BLaER1 (cell line): ENCODE data around the gene LRP3.

ENCODE experiments used
- H3K27ac ChIP-seq: shearing (Covaris generic); formaldehyde crosslinking; 2 replicates; pipeline ENCODE4 v1.8.1; 2022
- H3K27me3 ChIP-seq: shearing (Covaris generic); formaldehyde crosslinking; 2 replicates; pipeline ENCODE4 v1.8.1; 2022
- H3K36me3 ChIP-seq: shearing (Covaris generic); formaldehyde crosslinking; 2 replicates; pipeline ENCODE4 v1.8.1; 2022
- H3K4me1 ChIP-seq: shearing (Covaris generic); formaldehyde crosslinking; 2 replicates; pipeline ENCODE4 v1.8.1; 2022
- H3K4me2 ChIP-seq: shearing (Covaris generic); formaldehyde crosslinking; 2 replicates; pipeline ENCODE4 v1.8.1; 2022
- H3K4me3 ChIP-seq: shearing (Covaris generic); formaldehyde crosslinking; 2 replicates; pipeline ENCODE4 v1.8.1; 2022
- H3K9ac ChIP-seq: shearing (Covaris generic); formaldehyde crosslinking; 2 replicates; pipeline ENCODE4 v1.8.1; 2022
- H3K9me3 ChIP-seq: shearing (Covaris generic); formaldehyde crosslinking; 2 replicates; pipeline ENCODE4 v1.8.1; 2022
- H4K20me1 ChIP-seq: shearing (Covaris generic); formaldehyde crosslinking; 2 replicates; pipeline ENCODE4 v1.8.1; 2022
- Cebpa-rat ChIP-seq: shearing (Covaris generic); IDR thresholded peaks from 2 replicates; pipeline ENCODE4 v1.8.1; 2022

LRP3 gene

DNA sequence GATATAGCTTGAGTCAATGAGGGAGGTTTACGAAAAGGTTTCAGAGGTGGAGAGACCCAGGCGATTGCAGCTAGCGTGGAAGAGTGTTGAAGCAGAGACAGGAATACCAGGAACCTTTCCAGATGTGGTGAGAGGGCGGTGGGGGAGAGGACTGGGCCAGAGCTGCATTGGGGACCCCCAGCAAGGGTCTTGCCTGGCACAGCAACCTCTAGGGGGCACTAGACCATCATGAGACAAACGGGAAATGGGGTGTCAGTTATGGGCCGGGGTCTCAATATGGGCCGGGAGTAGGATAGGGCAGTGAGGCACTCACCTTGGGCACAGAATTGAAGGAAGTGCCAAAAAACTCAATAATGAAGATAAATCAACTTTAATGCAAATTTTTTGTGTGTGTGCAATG lies 2.1 kb upstream of the LRP3 start:
- no peaks in the 10 kb centered on the region for H3K9me3 ChIP-seq
- peaks cover 46% of the 10 kb centered on the region for H3K4me1 ChIP-seq
- H3K27ac ChIP-seq, result no peak overlapping the region
- H4K20me1 ChIP-seq, result peaks cover 20% of the 10 kb centered on the region
- H3K36me3 ChIP-seq, result peaks cover 8% of the 10 kb centered on the region
- H3K4me2 ChIP-seq, result no peak overlapping the region
- no peak overlapping the region for H3K9ac ChIP-seq
- no peak for TF ChIP-seq Cebpa-rat
- no peaks in the 10 kb centered on the region for H3K27me3 ChIP-seq
- H3K4me3 ChIP-seq, result no peak overlapping the region

DNA sequence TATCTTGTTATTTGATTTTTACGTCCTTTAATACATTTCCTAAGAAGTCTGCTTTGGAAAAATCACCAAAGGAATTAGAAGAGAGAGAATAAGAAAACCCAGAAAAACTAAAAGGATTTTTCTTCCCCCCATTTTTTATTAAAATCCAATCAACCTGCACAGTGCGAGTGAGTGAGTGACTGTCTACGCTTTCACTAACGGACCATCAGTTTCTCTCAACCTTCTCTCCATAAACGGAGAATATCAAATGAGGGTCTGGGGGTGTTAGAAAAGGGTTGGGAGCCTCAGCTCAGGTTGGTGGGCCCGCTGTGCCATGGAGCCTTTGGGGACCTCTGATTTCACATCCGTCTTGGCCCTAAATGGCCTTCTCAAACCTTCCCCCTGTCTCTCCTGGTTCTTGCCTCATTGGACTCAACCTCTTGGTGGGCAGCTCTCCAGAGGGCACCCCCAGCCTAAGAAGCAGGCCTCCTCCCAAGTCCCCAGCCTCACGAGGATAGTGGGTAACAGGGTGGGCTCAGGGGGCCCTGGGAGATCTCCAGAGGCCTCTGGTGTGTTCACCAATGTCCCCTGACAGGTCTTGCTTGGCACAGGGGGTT lies 763 bp upstream of the LRP3 start:
- Histone ChIP-seq H3K9me3 (no peaks in the 10 kb centered on the region), H3K27ac (no peak overlapping the region), H3K4me3 (peak overlapping the region; percentile 83)

DNA sequence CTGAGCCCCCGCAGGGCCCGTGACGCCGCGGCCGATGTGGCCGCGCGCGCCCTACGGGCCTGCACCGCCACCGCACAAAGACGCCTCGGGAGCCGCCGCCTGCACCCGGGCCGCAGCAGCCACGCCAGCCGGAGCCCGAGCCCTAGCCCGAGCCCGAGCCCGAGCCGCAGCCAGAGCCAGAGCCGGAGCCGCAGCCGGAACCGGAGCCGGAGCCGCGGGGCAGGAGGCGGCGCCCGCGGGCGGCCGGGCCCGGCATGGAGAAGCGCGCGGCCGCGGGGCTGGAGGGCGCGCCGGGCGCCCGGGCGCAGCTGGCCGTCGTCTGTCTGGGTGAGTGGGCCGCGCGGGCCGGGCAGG lies 379 bp downstream of the LRP3 start:
- H3K27me3 ChIP-seq, result no peaks in the 10 kb centered on the region
- no peaks in the 10 kb centered on the region for H3K9me3 ChIP-seq
- peaks cover 43% of the 10 kb centered on the region for H4K20me1 ChIP-seq
- H3K4me2 ChIP-seq, result peak overlapping the region; percentile 92
- H3K4me1 ChIP-seq, result peaks cover 28% of the 10 kb centered on the region
- H3K9ac ChIP-seq, result peak overlapping the region; percentile 93
- TF ChIP-seq Cebpa-rat, result no peak
- H3K27ac ChIP-seq, result peak overlapping the region; percentile 82
- peak overlapping the region; percentile 83 for H3K4me3 ChIP-seq
- H3K36me3 ChIP-seq, result peaks cover 33% of the 10 kb centered on the region

More for the DNA sequence above, 763 bp upstream of the LRP3 start:
- no peak for TF ChIP-seq Cebpa-rat
- Histone ChIP-seq H3K9ac (no peak overlapping the region; the same call in 1 of the 2 replicates), H4K20me1 (peaks cover 34% of the 10 kb centered on the region), H3K4me1 (peaks cover 36% of the 10 kb centered on the region), H3K36me3 (peaks cover 21% of the 10 kb centered on the region), H3K27me3 (no peaks in the 10 kb centered on the region), H3K4me2 (peak overlapping the region; percentile 92)

DNA sequence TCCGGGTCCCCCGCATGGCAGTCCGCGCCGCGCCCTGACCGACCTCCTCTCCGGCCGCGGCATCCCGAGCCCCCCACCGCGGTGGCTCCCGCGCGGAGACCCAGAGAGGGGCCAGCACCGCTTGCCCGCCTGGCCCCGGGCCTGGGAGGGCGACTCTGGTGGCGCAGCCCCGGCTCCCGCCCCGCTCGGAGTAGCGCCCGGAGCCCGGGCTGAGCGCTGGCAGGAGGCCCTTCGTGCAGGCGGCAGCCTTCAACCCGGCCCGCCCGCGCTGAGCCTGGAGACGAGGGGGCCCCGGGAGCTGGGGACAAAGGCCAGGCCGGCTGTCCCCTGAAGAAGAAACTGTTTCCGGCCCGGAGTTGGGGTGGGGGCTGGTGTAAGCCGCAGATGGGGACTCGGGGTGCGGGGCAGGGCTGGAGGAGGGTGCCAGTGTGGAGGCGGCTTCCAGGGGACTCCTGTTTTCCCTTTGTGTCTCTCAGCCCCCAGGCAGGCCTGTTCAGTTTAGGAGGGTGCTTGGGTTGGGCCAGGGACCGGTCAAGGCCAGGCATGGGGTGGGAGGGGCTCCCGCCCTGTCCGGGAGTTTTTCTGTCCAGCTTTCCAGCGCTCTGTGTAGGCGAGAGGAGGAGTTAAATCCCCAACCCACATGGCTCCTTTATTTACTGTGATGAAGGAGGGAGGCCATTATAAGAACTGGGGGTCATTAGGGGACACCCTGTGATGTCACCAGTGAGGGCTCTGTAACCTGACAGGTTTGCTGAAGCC lies 935 bp downstream of the LRP3 start:
- Histone ChIP-seq H3K36me3 (peaks cover 36% of the 10 kb centered on the region), H4K20me1 (peaks cover 49% of the 10 kb centered on the region), H3K4me2 (peak overlapping the region; percentile 92), H3K27ac (peak overlapping the region; percentile 82), H3K27me3 (no peaks in the 10 kb centered on the region), H3K4me3 (peak overlapping the region; percentile 83), H3K9me3 (no peaks in the 10 kb centered on the region), H3K9ac (peak overlapping the region; percentile 93), H3K4me1 (peaks cover 28% of the 10 kb centered on the region)
- no peak for TF ChIP-seq Cebpa-rat

DNA sequence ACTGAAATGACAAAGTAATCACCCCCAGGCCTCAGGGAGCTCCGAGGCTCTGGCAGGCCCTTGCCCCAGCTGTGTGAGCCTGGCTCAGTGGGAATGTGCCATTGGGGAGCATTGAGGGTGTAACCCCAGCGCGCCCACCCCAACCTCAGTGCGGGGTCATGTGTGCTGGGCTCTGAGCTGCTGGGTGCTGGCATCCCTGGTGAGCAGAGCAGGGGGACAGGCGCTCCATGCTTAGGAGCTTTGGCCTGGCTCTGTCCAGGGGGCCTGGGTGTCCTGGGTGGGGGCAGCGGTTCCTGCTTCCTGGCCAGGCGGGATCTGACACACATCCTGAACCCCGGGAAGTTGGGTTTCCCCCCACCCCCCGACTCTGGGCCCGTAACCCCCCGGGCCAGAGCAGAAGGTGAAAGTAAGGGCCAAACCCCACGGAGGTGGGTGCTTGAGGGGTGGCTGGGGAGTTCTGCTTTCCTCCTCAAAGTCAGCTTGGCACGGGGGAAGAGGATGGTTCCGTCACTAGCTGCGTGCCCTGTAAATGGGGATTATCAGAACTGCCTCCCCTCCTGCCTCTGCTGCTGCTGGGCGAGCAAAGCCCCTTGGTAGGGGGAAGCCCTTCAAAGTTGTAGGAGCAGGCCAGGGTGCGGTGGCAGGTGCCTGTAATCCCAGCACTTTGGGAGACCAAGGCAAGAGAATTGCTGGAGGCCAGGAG lies 1.7 kb downstream of the LRP3 start:
- Histone ChIP-seq H3K4me2 (peak overlapping the region; percentile 92), H3K27me3 (no peaks in the 10 kb centered on the region), H3K36me3 (peaks cover 43% of the 10 kb centered on the region), H4K20me1 (peaks cover 54% of the 10 kb centered on the region), H3K9ac (peak overlapping the region; percentile 93), H3K9me3 (no peaks in the 10 kb centered on the region), H3K4me1 (peaks cover 28% of the 10 kb centered on the region), H3K4me3 (peak overlapping the region; percentile 83), H3K27ac (peak overlapping the region; percentile 82)
- TF ChIP-seq Cebpa-rat, result no peak

DNA sequence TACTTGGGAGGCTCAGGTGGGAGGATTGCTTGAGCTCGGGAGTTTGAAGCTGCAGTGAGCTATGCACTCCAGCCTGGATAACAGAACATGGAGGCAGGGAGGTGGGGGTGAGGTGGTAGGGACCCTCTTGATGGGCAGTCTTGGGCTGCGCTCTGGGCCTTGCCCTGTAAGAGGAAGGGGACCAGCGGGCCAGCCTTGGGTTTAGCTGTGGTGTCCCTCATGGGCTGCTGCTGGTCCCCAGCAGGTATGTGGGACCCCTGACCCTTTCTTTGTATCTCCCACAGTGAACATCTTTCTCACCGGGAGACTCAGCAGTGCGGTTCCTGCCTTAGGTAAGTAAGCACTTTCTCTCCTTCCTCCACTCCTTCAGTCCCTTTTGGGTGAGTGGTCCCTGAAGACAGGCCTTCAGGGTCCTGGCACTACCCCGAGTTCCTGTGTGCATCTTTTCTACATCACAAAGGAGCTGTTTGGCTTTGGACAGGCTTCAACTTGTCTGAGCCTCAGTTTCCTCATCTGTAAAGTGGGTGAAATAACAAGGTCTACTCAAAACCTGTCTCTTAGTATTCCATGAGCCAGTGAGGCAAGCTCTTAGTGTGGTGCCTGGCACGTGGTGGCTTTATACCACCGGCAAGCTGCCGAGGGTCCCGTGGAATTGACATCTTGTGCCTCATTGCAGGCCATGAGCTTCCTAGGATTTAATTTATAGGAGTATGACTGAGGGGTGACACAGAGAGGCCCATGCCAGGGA lies 2.5 kb downstream of the LRP3 start:
- Histone ChIP-seq H3K27me3 (no peaks in the 10 kb centered on the region), H3K36me3 (peaks cover 52% of the 10 kb centered on the region), H3K4me2 (peak overlapping the region; percentile 92), H3K4me3 (no peak overlapping the region), H3K9ac (peak overlapping the region; percentile 6; the same call in 1 of the 2 replicates), H3K4me1 (peaks cover 28% of the 10 kb centered on the region), H3K27ac (no peak overlapping the region), H4K20me1 (peaks cover 62% of the 10 kb centered on the region), H3K9me3 (no peaks in the 10 kb centered on the region)
- no peak for TF ChIP-seq Cebpa-rat

DNA sequence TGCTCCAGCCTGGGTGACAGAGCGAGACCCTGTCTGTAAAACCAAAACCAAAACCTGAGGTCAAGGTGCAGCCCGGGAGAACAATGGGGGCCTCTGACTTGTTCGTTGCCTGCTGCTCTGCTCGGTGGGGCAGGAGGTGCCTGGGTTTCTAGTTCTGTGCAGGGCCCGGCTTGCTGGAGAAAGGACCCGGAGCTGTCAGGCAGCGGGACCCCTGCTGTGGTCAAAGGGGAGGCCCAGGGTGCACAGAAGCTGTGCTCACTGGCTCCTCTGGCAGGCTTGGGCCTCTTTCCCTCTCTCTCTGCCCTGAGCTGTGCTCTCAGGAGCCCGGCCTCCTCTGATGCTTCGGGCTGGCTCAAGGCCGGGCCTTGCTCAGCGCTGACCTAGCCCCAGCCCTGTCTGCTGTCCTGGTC lies 3.5 kb downstream of the LRP3 start:
- no peak overlapping the region for H3K4me3 ChIP-seq
- TF ChIP-seq Cebpa-rat, result no peak
- no peaks in the 10 kb centered on the region for H3K27me3 ChIP-seq
- no peak overlapping the region for H3K4me2 ChIP-seq
- H3K9me3 ChIP-seq, result no peaks in the 10 kb centered on the region
- H4K20me1 ChIP-seq, result peaks cover 72% of the 10 kb centered on the region
- H3K9ac ChIP-seq, result 0 out of 2 replicates have a peak overlapping the region, but pooled peaks have one; percentile 34
- peaks cover 61% of the 10 kb centered on the region for H3K36me3 ChIP-seq
- H3K4me1 ChIP-seq, result peaks cover 28% of the 10 kb centered on the region
- no peak overlapping the region for H3K27ac ChIP-seq

DNA sequence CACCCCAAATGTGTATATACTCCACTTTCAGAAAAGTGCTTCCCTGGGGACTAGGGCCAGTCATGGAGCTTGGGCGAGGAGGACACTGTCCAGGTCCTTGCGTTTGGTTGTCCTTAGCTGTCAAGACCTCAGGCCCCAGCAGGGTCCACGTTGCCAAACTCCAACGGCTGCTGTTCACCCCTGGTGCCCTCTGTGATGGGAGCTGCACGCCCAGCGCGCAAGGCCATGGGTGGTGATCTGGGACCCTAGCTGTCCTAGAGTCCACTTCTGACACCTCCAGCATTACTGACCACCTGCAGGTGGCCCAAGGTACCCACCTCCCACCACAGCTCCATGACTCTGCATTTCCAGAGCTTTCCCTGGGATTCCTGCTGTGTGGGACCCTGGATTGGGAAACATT lies 4.0 kb downstream of the LRP3 start:
- Histone ChIP-seq H3K9me3 (no peaks in the 10 kb centered on the region), H3K4me1 (peaks cover 28% of the 10 kb centered on the region), H4K20me1 (peaks cover 78% of the 10 kb centered on the region), H3K36me3 (peaks cover 67% of the 10 kb centered on the region), H3K4me3 (no peak overlapping the region), H3K9ac (no peak overlapping the region), H3K27ac (no peak overlapping the region), H3K4me2 (no peak overlapping the region), H3K27me3 (no peaks in the 10 kb centered on the region)
- no peak for TF ChIP-seq Cebpa-rat

DNA sequence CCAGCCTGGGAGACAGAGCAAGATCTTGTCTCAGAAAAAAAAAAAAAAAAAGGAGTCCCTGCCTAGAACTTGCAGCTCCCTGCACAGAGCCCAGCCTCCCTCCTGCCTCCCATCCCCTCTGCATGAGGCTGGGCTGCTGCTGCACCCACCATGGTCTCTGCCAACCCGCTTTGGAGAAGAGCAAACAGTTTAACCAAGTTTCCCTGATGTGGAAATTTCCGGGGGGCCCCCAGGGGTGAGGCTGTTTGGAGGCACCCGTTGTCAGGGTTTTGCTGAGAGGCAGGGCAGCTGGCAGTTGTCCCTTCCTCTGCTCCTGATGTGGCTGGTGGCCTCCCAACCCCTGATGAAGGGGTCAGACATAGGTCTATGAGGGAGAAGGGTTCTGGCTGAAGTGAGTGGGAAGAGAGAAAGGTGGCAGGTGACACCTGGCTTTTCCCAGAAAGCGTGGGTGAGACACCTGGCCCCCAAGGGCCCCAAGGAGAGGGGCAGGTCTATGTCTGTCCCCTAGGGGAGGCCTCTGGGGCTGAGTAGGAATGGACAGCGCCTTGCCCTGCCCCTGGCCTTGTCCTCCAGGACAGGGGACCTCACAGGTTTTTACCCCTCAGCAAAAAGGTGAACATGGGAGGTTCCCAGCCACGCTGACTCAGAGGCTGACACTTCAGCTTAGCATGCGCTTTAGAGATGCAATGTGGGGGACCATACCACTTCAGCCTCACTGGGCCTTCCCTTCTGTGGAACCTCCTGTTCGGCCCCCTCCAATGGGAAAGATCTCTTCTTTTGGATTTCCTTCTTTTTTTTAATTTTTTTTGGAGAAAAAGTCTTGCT lies 5.5 kb downstream of the LRP3 start:
- no peak overlapping the region for H3K4me2 ChIP-seq
- H3K9ac ChIP-seq, result no peak overlapping the region
- no peaks in the 10 kb centered on the region for H3K27me3 ChIP-seq
- H3K9me3 ChIP-seq, result no peaks in the 10 kb centered on the region
- no peak overlapping the region for H3K27ac ChIP-seq
- no peak for TF ChIP-seq Cebpa-rat
- no peak overlapping the region for H3K4me3 ChIP-seq
- peaks cover 22% of the 10 kb centered on the region for H3K4me1 ChIP-seq
- H3K36me3 ChIP-seq, result peaks cover 82% of the 10 kb centered on the region
- H4K20me1 ChIP-seq, result peaks cover 86% of the 10 kb centered on the region
